ENCODE measurements around the gene SBK3.
A peak's percentile ranks its signal among the peaks of the same experiment; 100 is the strongest.
"Not testable (repeated sequence)": the region's sequence is repeated elsewhere in the genome, so short reads cannot be mapped to it uniquely, and the experiment has no call there.

The SBK3 gene

DNA sequence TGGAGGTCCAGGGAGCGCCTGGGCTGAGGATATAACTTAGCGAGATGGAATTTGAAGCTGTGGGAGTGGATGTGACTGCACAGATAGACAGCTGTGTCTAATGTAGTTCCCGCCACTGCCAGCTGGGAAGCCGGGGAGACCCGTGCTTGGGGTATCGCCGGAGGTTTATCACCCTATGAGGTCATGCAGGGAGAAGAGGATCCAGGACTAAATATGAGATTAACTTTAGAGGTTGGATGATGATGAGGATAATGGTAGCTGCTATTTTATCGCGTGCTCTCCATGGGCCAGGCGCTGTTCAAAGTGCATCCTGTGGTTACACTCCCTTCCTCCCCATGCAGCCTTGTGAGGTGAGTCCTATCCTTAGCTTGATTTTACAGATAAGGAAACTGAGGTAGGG, 37.2 kb downstream of the SBK3 start:
- DNase-seq, result no peak

- DNase-seq, result no peak
Observed at GRCh38 chr19:55504981-55505380, 40.4 kb downstream of the SBK3 start.

- DNase-seq, result no peak
Observed at GRCh38 chr19:55504252-55504603, 41.1 kb downstream of the SBK3 start.

DNA sequence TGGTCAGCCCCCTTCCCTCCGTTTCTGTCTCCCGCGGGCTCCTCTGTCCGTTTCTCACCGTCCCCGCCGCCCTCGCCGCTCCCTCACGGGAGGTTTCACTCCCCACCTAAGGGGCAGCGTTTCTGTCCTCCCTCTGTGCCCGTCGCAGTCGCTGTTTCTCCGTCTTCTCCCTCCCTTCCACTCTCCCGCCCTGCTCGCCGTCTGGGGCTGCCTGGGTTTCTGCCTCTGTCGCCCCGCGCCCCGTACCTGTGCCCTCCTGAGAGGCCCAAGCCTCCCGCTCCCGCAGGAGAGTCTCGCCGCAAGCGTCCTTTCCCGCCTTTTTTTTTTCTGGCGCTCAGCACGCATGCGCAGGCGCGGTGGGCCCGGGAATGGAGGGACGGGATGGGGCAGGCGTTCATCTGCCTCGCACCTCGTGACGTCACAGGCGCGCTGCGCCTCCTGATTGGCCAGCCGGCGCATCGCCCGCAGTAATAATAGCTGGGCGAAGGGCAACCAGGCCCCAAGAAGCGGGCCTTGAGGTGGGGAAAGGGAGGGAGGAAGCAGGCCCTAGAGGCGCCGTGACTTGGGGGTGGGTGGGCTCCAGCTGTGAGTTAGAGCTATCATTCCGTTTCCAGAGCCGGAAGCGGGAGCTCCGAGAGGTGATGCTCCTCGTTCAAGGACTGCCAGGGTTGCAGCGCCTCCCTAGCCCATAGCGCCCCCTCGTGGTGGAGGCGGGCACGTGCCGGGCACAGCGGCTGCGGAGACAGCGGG, 41.7 kb downstream of the SBK3 start:
- peak; percentile 87 to 90 for DNase-seq

DNA sequence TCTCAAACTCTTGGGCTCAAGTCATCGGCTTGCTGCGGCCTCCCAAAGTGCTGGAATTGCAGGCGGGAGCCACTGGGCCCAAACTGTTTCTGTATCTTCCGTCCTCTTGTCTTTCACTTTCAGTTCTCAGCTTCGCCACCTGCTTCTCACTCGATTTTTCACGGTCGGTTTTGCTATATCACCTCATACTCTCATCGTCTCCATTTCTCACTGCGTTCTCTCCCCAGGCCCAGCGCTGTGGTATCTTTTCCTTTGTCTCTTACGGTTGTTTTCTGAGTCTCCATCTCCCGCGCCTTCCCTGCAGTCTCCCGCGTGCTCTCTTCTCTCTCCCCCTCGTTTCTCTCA, 42.2 kb downstream of the SBK3 start:
- DNase-seq, result no peak

DNA sequence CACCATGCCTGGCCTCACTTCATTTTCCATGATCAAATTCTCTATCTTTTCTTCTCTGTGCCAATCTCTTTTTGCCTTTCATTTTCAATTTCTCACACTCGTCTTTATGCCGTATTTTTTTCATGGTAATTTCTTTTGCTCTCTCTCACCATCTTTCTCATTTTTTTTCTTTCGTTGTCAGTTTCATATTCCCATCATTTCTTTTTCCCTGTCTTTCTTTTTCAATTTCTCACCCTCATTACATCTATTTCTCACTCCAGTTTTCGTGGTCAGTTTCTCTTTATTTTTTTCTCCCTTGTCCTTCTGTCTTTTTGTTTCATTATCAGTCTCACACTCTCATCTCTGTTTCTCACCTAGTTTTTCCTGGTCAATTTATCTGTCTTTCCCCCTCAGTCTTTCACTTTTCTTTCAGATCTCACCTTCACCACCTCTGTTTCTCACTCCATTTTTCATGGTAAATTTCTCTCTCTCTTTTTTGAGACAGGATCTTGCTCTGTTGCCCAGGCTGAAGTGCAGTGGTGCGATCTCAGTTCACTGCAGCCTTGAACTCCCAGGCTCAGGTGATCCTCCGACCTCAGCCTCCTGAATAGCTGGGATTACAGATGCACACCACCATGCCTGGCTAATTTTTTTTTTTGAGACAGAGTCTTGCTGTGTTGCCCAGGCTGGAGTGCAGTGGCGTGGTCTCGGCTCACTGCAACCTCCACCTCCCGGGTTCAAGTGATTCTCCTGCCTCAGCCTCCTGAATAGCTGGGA, 43.0 kb downstream of the SBK3 start:
- DNase-seq, result no peak

- no peak for DNase-seq
Observed at GRCh38 chr19:55500368-55500952, 44.9 kb downstream of the SBK3 start.

DNA sequence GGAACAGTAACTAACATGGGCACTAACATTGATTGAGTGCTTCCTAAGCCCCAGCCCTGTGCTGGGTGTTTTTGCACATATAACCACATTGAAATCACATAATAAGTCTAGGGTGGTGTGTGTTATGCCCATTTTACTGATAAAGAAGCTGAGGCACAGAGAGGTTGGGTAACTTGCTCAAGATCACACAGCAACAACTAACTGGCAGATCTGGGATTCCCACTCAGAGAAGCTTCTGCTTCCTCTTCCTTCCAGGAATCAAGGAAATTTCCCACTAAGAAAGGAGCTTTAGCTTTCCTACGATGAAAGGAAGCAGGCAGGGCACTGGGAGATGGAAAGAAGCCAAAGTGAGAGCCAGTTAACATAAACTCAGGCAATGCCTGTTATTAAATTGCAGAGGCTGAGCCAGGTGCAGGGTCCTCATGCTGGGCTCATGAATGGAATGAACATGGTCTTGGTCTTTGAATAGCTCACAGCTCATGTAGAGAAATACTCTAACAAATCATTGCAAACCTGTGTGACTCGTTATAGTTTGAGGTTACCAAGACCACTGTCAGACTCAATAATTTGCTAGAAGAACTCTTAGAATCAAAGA, 47.0 kb downstream of the SBK3 start:
- no peak for DNase-seq

DNA sequence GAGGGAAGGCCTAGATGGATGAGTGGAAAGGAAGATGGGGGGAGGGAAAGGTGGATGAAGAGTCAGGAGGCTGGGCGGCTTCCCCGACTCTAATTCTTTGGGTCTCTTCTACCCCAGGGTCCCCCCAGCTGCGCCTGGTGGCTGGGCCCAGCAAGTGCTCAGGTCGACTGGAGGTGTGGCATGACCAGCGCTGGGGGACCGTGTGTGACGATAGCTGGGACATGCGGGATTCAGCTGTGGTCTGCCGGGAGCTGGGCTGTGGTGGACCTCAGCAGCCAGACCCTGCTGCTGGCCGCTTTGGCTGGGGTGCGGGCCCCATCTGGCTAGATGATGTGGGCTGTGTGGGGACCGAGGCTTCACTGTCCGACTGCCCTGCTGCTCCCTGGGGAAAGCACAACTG, 47.6 kb downstream of the SBK3 start:
- no peak for DNase-seq

GRCh38 chr19:55496820-55497219, 48.5 kb downstream of the SBK3 start:
- DNase-seq, result not testable (repeated sequence)

GRCh38 chr19:55495646-55496349, 49.5 kb downstream of the SBK3 start:
- no peak for DNase-seq

GRCh38 chr19:55494172-55494761, 51.1 kb downstream of the SBK3 start:
- DNase-seq, result no peak

DNA sequence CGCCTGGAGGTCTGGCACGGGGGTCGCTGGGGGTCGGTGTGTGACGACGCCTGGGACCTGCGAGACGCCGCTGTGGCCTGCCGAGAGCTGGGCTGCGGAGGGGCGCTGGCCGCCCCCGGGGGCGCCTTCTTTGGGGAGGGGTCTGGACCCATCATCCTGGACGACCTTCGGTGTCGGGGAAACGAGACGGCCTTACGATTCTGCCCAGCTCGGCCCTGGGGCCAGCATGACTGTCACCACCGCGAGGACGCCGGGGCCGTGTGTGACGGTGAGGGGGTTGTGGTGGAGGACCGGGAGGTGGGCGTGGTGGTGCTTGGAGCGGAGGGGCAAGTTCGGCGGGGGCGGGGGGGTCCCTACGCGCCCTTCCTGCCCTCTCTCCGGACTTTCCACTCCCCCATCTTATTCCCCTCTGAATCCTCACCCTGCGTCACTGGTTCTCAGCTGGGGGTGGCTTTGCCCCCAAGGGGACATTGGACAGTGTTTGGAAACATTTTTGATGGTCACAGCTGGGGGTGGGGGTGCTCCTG, 51.6 kb downstream of the SBK3 start:
- DNase-seq, result no peak

- DNase-seq, result no peak
Observed at GRCh38 chr19:55493052-55493644, 52.2 kb downstream of the SBK3 start.

DNA sequence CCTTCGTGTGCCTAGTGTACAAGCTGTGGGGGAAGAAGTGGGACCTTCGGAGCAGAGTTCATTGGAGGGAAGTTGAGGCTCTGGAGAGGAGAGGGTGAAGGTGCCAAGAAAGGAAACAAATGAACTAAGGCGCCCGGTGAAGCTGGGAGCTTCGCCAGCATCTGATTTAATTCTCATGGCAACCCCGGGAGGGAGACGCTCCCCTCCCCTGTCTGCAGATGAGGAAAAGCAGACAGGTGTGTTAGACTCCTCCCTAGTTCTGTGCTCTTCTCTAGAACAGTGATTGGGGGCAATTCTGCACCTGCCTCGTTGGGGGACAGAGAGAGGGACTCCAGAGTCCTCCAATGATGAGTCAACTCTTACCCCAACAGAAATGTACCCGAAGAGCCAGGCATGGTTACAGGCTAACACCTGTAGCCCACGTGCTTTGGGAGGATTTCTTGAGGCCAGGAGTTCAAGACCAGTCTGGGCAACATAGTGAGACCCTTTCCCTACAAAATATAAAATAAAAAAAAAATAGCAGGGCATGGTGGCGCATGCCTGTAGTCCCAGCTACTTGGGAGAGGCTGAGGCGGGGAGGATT, 52.9 kb downstream of the SBK3 start:
- no peak for DNase-seq

DNA sequence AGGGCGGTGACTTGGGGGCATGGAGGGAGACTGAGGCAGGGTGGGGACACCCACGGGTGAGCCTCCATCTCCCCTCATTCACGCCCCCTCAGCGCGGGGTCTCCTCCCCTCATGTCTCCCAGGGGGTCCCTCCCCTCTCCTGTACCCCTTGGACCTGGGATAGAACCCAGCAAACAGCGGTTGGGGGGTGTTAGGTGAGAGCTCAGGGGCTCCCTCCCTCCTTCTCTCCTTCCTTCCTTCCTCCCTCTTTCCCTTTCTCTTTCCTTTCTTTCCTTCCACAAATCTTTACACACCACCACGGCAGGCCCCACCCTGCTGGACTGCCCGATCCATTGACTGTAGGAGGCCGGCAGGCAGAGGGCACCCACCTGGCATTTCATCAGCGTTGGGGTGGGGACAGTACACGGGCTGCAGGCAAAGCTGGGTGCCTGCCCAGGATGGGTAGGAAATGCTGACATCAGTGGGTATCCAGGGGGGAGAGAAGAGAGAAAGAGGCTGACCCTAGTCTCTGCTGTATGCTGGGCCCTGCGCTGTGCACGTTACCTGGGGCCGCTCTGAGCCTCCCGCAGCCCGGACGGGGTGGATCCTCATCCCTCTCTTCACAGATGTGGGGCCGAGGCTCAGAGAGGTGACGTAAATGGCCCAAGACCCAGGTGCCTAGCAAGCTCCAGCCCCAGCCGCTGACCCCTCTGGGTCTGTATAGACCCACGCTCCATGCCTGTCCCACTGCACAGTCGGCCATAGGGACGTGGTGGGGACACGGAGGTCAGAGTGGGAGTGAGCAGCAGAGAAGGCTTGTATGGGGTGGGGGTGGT, 53.6 kb downstream of the SBK3 start:
- DNase-seq, result no peak

All from activated CD4-positive, alpha-beta T cell treated with anti-CD3 and anti-CD28 coated beads, Interleukin-2, amount 50 U/mL, for 4 hours (primary cell).